Mesenchymal stem cell (in vitro differentiated cells and primary cell): ENCODE data around the gene THSD7A.

Source experiments
- DNase-seq: peaks from one replicate; pipeline ENCODE4 v3.0.0-alpha.2; 2013
- H2AFZ ChIP-seq: one replicate; pipeline ENCODE4 v1.6.1; 2013; ENCODE audit warnings: low read depth, mild to moderate bottlenecking, control low read depth, inconsistent platforms, low read length, moderate library complexity
- H2AK5ac ChIP-seq: 2 replicates; pipeline ENCODE4 v1.6.1; 2013; ENCODE audit warnings: low read length, moderate library complexity, mild to moderate bottlenecking, inconsistent platforms; ENCODE audit not compliant: severe bottlenecking
- H2BK120ac ChIP-seq: one replicate; pipeline ENCODE4 v1.6.1; 2013; ENCODE audit warnings: low read depth, mild to moderate bottlenecking, inconsistent platforms, low read length, moderate library complexity
- H2BK12ac ChIP-seq, 2 experiments: one replicate each; pipeline ENCODE4 v1.6.1; 2013; ENCODE audit warnings: inconsistent platforms in 2 of 2, low read length in 2 of 2, mild to moderate bottlenecking in 2 of 2, moderate library complexity in 2 of 2, control low read depth in 1 of 2
- H2BK15ac ChIP-seq: one replicate; pipeline ENCODE4 v1.6.1; 2013; ENCODE audit warnings: mild to moderate bottlenecking, low read depth, inconsistent platforms; ENCODE audit not compliant: poor library complexity, severe bottlenecking
- H2BK5ac ChIP-seq: 2 replicates; pipeline ENCODE4 v1.6.1; 2013; ENCODE audit warnings: low read depth, mild to moderate bottlenecking, low read length, control low read depth, inconsistent platforms; ENCODE audit not compliant: poor library complexity, severe bottlenecking
- H3K14ac ChIP-seq, 2 experiments: one replicate each; pipeline ENCODE4 v1.6.1; 2013; ENCODE audit warnings: inconsistent platforms in 2 of 2, low read length in 2 of 2, control low read depth in 1 of 2, mild to moderate bottlenecking in 1 of 2, moderate library complexity in 1 of 2
- H3K18ac ChIP-seq, 2 experiments: one replicate each; pipeline ENCODE4 v1.6.1; 2013; ENCODE audit warnings: inconsistent platforms in 2 of 2, low read length in 2 of 2, control low read depth in 1 of 2, low read depth in 1 of 2, mild to moderate bottlenecking in 1 of 2
- H3K23ac ChIP-seq, 2 experiments: one replicate each; pipeline ENCODE4 v1.6.1; 2013; ENCODE audit warnings: inconsistent platforms in 2 of 2, low read length in 2 of 2, mild to moderate bottlenecking in 2 of 2, moderate library complexity in 2 of 2, control low read depth in 1 of 2
- H3K27ac ChIP-seq: 2 replicates; pipeline ENCODE4 v1.5.1; 2013; ENCODE audit warnings: mild to moderate bottlenecking, moderate library complexity, low read length, control low read depth, inconsistent platforms; ENCODE audit not compliant: poor library complexity, severe bottlenecking
- H3K27me3 ChIP-seq, 2 experiments: 2 replicates each; pipeline versions ENCODE4 v1.6.1 to v1.7.0; 2013; ENCODE audit warnings: low read length in 2 of 2, mild to moderate bottlenecking in 2 of 2, moderate library complexity in 2 of 2, control low read depth in 1 of 2, inconsistent platforms in 1 of 2; ENCODE audit not compliant: control insufficient read depth in 1 of 2, insufficient read depth in 1 of 2
- H3K36me3 ChIP-seq, 2 experiments: 2 replicates each; pipeline versions ENCODE4 v1.6.1 to v1.7.0; 2013; ENCODE audit warnings: low read length in 2 of 2, control low read depth in 1 of 2, inconsistent platforms in 1 of 2, low read depth in 1 of 2, mild to moderate bottlenecking in 1 of 2; ENCODE audit not compliant: insufficient read depth in 2 of 2, control insufficient read depth in 1 of 2
- H3K4ac ChIP-seq, 2 experiments: one replicate each; pipeline ENCODE4 v1.6.1; 2013; ENCODE audit warnings: inconsistent platforms in 2 of 2, low read length in 2 of 2, mild to moderate bottlenecking in 2 of 2, moderate library complexity in 2 of 2, control low read depth in 1 of 2, low read depth in 1 of 2
- H3K4me1 ChIP-seq: 2 replicates; pipeline ENCODE4 v1.6.1; 2013; ENCODE audit warnings: low read depth, low read length, control low read depth; ENCODE audit not compliant: control insufficient read depth, insufficient read depth
- H3K4me2 ChIP-seq: 2 replicates; pipeline ENCODE4 v1.6.1; 2013; ENCODE audit warnings: low read length, mild to moderate bottlenecking, inconsistent platforms; ENCODE audit not compliant: poor library complexity, severe bottlenecking
- H3K4me3 ChIP-seq, 2 experiments: 2 replicates each; pipeline versions ENCODE4 v1.5.1 to v1.7.0; 2013; ENCODE audit warnings: low read length in 2 of 2, mild to moderate bottlenecking in 2 of 2, control low read depth in 1 of 2, low read depth in 1 of 2; ENCODE audit not compliant: insufficient read depth in 1 of 2
- H3K79me1 ChIP-seq: replicated peaks from 2 replicates; pipeline ENCODE4 v1.6.1; 2013; ENCODE audit warnings: mild to moderate bottlenecking, control low read depth, low read length, inconsistent platforms; ENCODE audit not compliant: poor library complexity, severe bottlenecking
- H3K9ac ChIP-seq: 2 replicates; pipeline ENCODE4 v1.7.0; 2013; ENCODE audit warnings: mild to moderate bottlenecking, low read length, moderate library complexity
- H3K9me3 ChIP-seq: 2 replicates; pipeline ENCODE4 v1.7.0; 2013; ENCODE audit warnings: mild to moderate bottlenecking, low read length; ENCODE audit not compliant: control insufficient read depth
- H4K8ac ChIP-seq: one replicate; pipeline ENCODE4 v1.6.1; 2013; ENCODE audit warnings: inconsistent platforms, mild to moderate bottlenecking, low read length, moderate library complexity
- H4K91ac ChIP-seq: one replicate; pipeline ENCODE4 v1.6.1; 2013; ENCODE audit warnings: mild to moderate bottlenecking, low read length, inconsistent platforms
- WGBS: methylation state at CpG from one replicate; pipeline ENCODE4 v1.1.7; 2013; ENCODE audit warnings: mixed read lengths; 5-methylcytosine and 5-hydroxymethylcytosine counted together

THSD7A gene

GRCh38 chr7:11858622-11859302 lies 26.8 kb upstream of the THSD7A start:
- Histone ChIP-seq H2BK12ac (no peak overlapping the region), H3K4me1 (no peaks in the 10 kb centered on the region), H3K36me3 (no peaks in the 10 kb centered on the region), H3K27ac (no peak overlapping the region), H3K23ac (no peak overlapping the region), H2AFZ (no peak overlapping the region), H3K27me3 (no peaks in the 10 kb centered on the region), H3K4ac (no peak overlapping the region), H2BK15ac (no peak overlapping the region), H3K18ac (no peak overlapping the region), H3K14ac (no peak overlapping the region), H4K8ac (no peak overlapping the region), H3K9ac (no peak overlapping the region), H2AK5ac (no peak overlapping the region), H2BK120ac (no peak overlapping the region), H2BK5ac (no peak overlapping the region), H3K4me2 (no peak overlapping the region), H3K4me3 (no peak overlapping the region), H3K9me3 (no peaks in the 10 kb centered on the region), H4K91ac (no peak overlapping the region), H3K79me1 (no peaks in the 10 kb centered on the region)
- no peak for DNase-seq
- 72% methylated on average over 3 of the region's 6 CpGs for WGBS

GRCh38 chr7:11858026-11858425 lies 26.0 kb upstream of the THSD7A start:
- no peak overlapping the region for H3K23ac ChIP-seq
- H3K4me1 ChIP-seq = no peaks in the 10 kb centered on the region
- H3K4me2 ChIP-seq = no peak overlapping the region
- no peak overlapping the region for H2BK12ac ChIP-seq
- H2BK5ac ChIP-seq = no peak overlapping the region
- WGBS = 79% methylated on average over 2 of the region's 2 CpGs
- no peak overlapping the region for H2AK5ac ChIP-seq
- H3K9ac ChIP-seq = no peak overlapping the region
- no peak overlapping the region for H2BK15ac ChIP-seq
- no peak overlapping the region for H3K14ac ChIP-seq
- no peaks in the 10 kb centered on the region for H3K79me1 ChIP-seq
- H2BK120ac ChIP-seq = no peak overlapping the region
- no peak overlapping the region for H3K4ac ChIP-seq
- no peak overlapping the region for H4K8ac ChIP-seq
- no peak overlapping the region for H3K18ac ChIP-seq
- H3K27ac ChIP-seq = no peak overlapping the region
- no peak for DNase-seq
- no peaks in the 10 kb centered on the region for H3K36me3 ChIP-seq
- no peak overlapping the region for H2AFZ ChIP-seq
- no peaks in the 10 kb centered on the region for H3K27me3 ChIP-seq
- H3K4me3 ChIP-seq = no peak overlapping the region
- peaks cover 2% of the 10 kb centered on the region for H3K9me3 ChIP-seq
- no peak overlapping the region for H4K91ac ChIP-seq

- H3K23ac ChIP-seq = no peak overlapping the region
These were observed 16.3 kb upstream of the THSD7A start for GRCh38 chr7:11848251-11848650.

GRCh38 chr7:11847336-11847735 lies 15.3 kb upstream of the THSD7A start:
- 80% methylated on average over 1 of the region's 2 CpGs for WGBS

More at GRCh38 chr7:11848251-11848650, 16.3 kb upstream of the THSD7A start:
- Histone ChIP-seq H2BK12ac (no peak overlapping the region), H3K18ac (no peak overlapping the region), H3K4ac (no peak overlapping the region), H4K8ac (no peak overlapping the region), H3K27me3 (no peaks in the 10 kb centered on the region), H2BK5ac (no peak overlapping the region), H2AFZ (no peak overlapping the region), H3K4me1 (no peaks in the 10 kb centered on the region), H3K4me3 (no peak overlapping the region), H3K4me2 (no peak overlapping the region), H3K14ac (no peak overlapping the region), H4K91ac (no peak overlapping the region), H3K9ac (no peak overlapping the region), H3K27ac (no peak overlapping the region), H2BK120ac (no peak overlapping the region), H3K36me3 (no peaks in the 10 kb centered on the region), H3K79me1 (no peaks in the 10 kb centered on the region), H2AK5ac (no peak overlapping the region), H2BK15ac (no peak overlapping the region), H3K9me3 (peaks cover 6% of the 10 kb centered on the region)
- no peak for DNase-seq
- WGBS = no CpG with 5 or more reads among the region's 3 CpGs

More at GRCh38 chr7:11847336-11847735, 15.3 kb upstream of the THSD7A start:
- Histone ChIP-seq H2BK15ac (no peak overlapping the region), H3K23ac (no peak overlapping the region), H3K4me3 (peak overlapping the region in 1 of 2 experiments; percentile 53), H2BK5ac (no peak overlapping the region), H3K36me3 (no peaks in the 10 kb centered on the region), H3K18ac (no peak overlapping the region), H3K14ac (no peak overlapping the region), H3K9ac (no peak overlapping the region), H3K4me1 (no peaks in the 10 kb centered on the region), H2BK120ac (no peak overlapping the region), H3K79me1 (no peaks in the 10 kb centered on the region), H3K27ac (no peak overlapping the region), H3K4ac (no peak overlapping the region), H2AFZ (no peak overlapping the region), H2BK12ac (no peak overlapping the region), H3K27me3 (no peaks in the 10 kb centered on the region), H4K8ac (no peak overlapping the region), H4K91ac (no peak overlapping the region), H3K4me2 (no peak overlapping the region), H2AK5ac (no peak overlapping the region), H3K9me3 (peaks cover under 1% of the 10 kb centered on the region)
- DNase-seq = no peak
